Measurements from ENCODE around the gene SLC25A6. TPM values are rescaled to one million over a fixed set of nuclear protein-coding genes. Genes with fewer than 3 reads are reported as not detected.
A peak's percentile ranks its signal among the peaks of the same experiment; 100 is the strongest.

Gene SLC25A6
- total RNA-seq, 3 donors from 2014 or later, result 435 to 455 (median 450) TPM

DNA sequence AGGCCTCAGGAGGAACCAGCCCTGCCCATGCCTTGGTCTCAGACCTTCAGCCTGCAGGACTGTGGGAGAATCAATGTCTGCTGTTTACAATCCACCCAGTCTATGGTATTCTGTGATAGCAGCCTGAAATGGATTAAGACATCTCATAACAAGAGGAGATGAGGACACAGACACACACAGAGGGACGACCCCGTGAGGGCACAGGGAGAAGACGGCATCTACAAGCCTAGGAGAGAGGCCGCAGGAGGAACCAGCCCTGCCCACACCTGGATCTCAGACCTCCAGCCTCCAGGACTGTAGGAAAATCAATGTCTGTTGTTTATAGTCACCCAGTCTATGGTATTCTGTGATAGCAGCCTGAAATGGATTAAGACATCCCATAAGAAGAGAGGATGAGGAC lies 3.3 kb downstream of the SLC25A6 start:
- DNase-seq, result peak in 1 of 3 donors; percentile 4
- Histone ChIP-seq H3K4me1 (ENCODE audit: low read depth) (peaks cover 15% of the 10 kb centered on the region), H3K9me3 (no peaks in the 10 kb centered on the region), H3K4me3 (no peak overlapping the region), H3K36me3 (ENCODE audit: low read depth) (peaks cover 16% of the 10 kb centered on the region)
- no peak for ATAC-seq
- TF ChIP-seq, protein P1, sequence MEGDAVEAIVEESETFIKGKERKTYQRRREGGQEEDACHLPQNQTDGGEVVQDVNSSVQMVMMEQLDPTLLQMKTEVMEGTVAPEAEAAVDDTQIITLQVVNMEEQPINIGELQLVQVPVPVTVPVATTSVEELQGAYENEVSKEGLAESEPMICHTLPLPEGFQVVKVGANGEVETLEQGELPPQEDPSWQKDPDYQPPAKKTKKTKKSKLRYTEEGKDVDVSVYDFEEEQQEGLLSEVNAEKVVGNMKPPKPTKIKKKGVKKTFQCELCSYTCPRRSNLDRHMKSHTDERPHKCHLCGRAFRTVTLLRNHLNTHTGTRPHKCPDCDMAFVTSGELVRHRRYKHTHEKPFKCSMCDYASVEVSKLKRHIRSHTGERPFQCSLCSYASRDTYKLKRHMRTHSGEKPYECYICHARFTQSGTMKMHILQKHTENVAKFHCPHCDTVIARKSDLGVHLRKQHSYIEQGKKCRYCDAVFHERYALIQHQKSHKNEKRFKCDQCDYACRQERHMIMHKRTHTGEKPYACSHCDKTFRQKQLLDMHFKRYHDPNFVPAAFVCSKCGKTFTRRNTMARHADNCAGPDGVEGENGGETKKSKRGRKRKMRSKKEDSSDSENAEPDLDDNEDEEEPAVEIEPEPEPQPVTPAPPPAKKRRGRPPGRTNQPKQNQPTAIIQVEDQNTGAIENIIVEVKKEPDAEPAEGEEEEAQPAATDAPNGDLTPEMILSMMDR (IDR thresholded peaks at IDR 0.05), result no peak
- intact Hi-C loops (cut with DNase I, micrococcal nuclease), result no loop called here

DNA sequence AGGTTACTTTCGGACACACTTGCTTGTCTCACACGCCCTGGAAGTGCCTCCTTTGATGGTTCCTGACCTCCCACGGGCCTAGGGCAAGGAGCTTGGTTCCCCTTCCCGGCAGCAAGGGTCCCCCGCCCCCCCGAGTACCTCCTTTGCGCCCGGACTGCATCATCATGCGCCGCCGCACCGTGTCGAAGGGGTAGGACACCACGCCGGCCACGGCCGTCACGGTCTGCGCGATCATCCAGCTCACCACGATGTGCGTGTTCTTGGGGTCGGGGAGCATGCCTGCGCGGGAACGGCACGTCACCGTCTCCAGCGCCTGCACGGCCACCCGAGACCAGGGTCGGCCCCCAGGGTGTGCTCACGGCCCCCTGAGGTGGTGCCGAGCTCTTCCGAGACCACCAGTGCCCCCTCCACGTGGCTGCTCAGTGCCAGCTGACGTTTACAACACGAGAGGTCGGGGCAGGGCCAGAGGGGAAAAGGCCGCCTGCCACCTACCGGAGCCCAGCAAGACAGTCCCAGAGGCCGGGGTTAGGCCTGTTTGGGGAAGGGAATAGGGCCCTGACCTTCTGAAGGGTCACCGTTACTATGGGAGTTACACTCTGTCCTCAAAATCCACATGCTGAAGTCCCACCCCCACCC lies 4.7 kb downstream of the SLC25A6 start:
- intact Hi-C loops (cut with DNase I, micrococcal nuclease), result no loop called here
- Histone ChIP-seq H3K4me3 (no peak overlapping the region), H3K9me3 (no peaks in the 10 kb centered on the region), H3K36me3 (ENCODE audit: low read depth) (peaks cover 15% of the 10 kb centered on the region), H3K4me1 (ENCODE audit: low read depth) (peaks cover 17% of the 10 kb centered on the region)
- TF ChIP-seq, protein P1 (IDR thresholded peaks at IDR 0.05), result no peak
- DNase-seq (peak in 1 of 3 donors; percentile 30), ATAC-seq (no peak)

DNA sequence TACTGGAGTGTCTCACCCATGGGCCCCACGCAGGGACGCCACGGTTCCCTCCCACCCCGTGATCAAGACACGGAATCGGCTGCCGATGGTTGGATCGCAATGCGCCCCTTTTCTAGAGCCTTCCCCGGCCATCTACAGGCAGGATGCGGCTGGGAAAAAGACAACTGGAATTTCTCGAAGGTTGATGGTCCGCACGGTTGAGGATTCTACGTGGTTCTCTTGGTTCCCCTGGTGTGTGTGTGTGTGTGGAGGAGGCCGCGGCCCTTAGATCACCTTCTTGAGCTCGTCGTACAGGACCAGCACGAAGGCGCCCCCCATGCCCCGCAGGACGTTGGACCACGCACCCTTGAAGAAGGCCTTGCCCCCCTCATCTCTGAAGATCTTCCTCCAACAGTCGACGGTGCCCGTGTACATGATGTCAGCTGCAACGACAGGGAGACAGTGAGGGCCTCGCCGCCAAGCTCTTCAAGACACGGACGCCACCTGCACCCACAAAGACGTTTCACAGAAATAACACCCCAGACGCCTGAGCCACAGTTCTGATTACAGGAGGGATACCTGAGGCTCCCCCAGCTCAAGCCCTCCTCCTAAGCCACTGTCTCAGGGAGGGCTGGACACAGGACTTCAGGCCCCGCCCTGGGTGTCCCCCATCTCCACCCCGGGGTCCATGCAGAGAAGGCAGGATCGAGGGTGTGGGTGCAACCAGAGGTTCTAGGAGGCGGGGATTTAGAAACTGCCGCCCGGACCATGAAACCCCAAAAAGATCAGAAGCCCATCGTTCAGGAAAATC lies 5.4 kb downstream of the SLC25A6 start:
- H3K4me3 ChIP-seq, result no peak overlapping the region
- peaks cover 12% of the 10 kb centered on the region for H3K36me3 ChIP-seq (ENCODE audit: low read depth)
- DNase-seq, result peak in 2 of 3 donors; percentile 10 to 24
- intact Hi-C loops (cut with DNase I, micrococcal nuclease), result no loop called here
- no peaks in the 10 kb centered on the region for H3K9me3 ChIP-seq
- peaks cover 20% of the 10 kb centered on the region for H3K4me1 ChIP-seq (ENCODE audit: low read depth)
- TF ChIP-seq, protein P1 (IDR thresholded peaks at IDR 0.05), result no peak
- no peak for ATAC-seq

DNA sequence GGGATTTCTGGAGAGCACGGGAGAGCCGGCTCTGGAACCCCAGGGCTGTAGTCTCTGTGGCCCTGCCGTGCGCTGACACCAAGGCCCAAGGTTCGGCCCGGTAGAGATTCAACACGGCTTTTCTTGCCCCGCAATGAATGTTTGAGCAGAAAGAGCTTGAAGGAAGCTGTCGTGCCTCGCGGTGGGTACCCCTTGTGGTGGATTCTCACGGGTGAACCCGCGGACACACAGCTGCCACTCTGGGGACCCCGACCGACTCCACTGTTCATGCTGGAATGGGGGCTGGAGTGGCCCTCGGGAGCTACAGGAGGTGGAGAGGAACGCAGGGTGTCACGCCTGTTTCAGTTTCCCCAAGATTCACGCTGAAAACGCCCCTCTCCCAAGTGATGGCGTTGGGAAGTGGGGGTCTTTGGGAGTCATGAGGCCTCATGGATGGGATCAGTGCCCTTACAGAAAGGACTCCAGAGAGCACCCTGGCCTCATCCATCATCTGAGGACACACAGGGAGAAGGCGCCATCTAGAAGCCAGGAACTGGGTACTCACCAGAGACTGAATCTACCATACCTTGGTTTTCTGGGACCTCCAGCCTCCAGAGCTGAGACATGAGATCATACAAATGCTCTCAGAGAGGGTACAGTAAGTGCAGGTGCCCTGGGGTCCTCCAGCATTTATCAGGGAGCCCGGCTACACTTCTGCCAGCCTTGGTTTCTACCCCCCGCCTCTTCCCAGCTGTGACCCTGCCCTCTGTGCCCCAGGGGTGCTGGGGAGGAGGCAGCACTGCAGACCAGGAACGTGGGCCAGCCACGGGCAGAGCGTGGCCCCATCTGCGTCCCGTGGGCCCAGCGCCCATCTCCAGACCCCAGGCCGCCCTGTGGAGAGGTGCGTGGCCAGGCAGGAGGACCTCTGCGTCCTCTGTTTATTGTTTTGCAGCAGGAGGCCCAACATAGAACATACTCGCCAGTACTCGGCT lies 6.4 kb downstream of the SLC25A6 start:
- Histone ChIP-seq H3K9me3 (no peaks in the 10 kb centered on the region), H3K4me1 (ENCODE audit: low read depth) (peaks cover 13% of the 10 kb centered on the region), H3K36me3 (ENCODE audit: low read depth) (peaks cover 12% of the 10 kb centered on the region), H3K4me3 (no peak overlapping the region)
- ATAC-seq, result no peak
- intact Hi-C loops (cut with DNase I, micrococcal nuclease), result no loop called here
- TF ChIP-seq, protein P1 (IDR thresholded peaks at IDR 0.05), result no peak
- peak in 2 of 3 donors; percentile 9 to 34 for DNase-seq

DNA sequence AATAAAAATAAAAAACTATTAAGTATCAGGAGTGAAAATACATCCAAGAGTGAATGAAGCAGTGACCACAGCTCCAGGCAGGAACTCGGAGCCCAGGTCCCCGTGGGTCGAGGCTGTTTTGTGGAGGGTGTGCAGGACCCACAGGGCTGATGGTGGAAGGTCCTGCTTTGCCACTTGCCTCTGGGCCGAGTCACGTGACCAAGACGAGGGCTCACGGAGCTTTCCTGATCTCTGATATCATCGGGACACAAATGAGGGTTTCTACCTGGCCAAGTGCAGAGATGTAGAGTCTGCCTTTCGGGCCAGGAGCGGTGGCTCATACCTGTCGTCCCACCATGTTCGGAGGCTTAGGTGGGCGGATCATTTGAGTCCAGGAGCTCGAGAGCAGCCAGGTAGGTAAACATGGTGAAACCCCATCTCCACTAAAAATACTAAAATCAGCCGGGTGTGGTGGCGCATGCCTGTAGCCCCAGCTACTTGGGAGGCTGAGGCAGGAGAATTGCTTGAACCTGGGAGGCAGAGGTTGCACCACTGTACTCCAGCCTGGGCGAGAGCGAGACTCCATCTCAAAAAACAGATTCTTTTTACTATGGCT lies 7.2 kb downstream of the SLC25A6 start:
- Histone ChIP-seq H3K4me1 (ENCODE audit: low read depth) (peaks cover 6% of the 10 kb centered on the region), H3K4me3 (no peak overlapping the region), H3K9me3 (no peaks in the 10 kb centered on the region), H3K36me3 (ENCODE audit: low read depth) (peaks cover 12% of the 10 kb centered on the region)
- intact Hi-C loops (cut with DNase I, micrococcal nuclease), result no loop called here
- no peak for ATAC-seq
- TF ChIP-seq, protein P1 (IDR thresholded peaks at IDR 0.05), result no peak
- peak in 2 of 3 donors; percentile 7 to 32 for DNase-seq
